T-helper 2 cell treated with Interferon-gamma antibody and Interleukin-4, amounts not matched to agents 5 μg/mL and 100 μg/mL, for 36 hours (primary cell): ENCODE data around the gene IMPDH2.

Experiments used
- DNase-seq: peaks from one replicate; pipeline ENCODE4 v3.0.0; 2021; ENCODE audit warnings: low spot score
- H3K27ac Mint-ChIP-seq: one replicate; pipeline ENCODE4 v1.8.0; 2021; ENCODE audit warnings: mild to moderate bottlenecking, mixed read lengths
- H3K27me3 Mint-ChIP-seq: one replicate; pipeline ENCODE4 v1.8.0; 2021; ENCODE audit warnings: low read depth, mixed read lengths
- H3K36me3 Mint-ChIP-seq: one replicate; pipeline ENCODE4 v1.8.0; 2021; ENCODE audit warnings: low read depth, mixed read lengths
- H3K4me1 Mint-ChIP-seq: one replicate; pipeline ENCODE4 v1.8.0; 2021; ENCODE audit warnings: low read depth, mixed read lengths
- H3K4me3 Mint-ChIP-seq: one replicate; pipeline ENCODE4 v1.8.0; 2022; ENCODE audit warnings: mild to moderate bottlenecking, moderate library complexity, mixed read lengths
- H3K9me3 Mint-ChIP-seq: one replicate; pipeline ENCODE4 v1.8.0; 2021; ENCODE audit warnings: mixed read lengths

The IMPDH2 gene

GRCh38 chr3:49006408-49007067, 22.7 kb downstream of the IMPDH2 start:
- Mint-ChIP-seq H3K27ac (peak overlapping the region; percentile 99), H3K4me1 (peaks cover 17% of the 10 kb centered on the region), H3K9me3 (no peaks in the 10 kb centered on the region), H3K36me3 (peaks cover 11% of the 10 kb centered on the region), H3K4me3 (peak overlapping the region; percentile 98), H3K27me3 (no peaks in the 10 kb centered on the region)
- no peak for DNase-seq

- Mint-ChIP-seq H3K36me3 (peaks cover 11% of the 10 kb centered on the region), H3K9me3 (no peaks in the 10 kb centered on the region), H3K27me3 (no peaks in the 10 kb centered on the region), H3K27ac (peak overlapping the region; percentile 99), H3K4me1 (peaks cover 17% of the 10 kb centered on the region), H3K4me3 (peak overlapping the region; percentile 98)
- DNase-seq = no peak
Measured at GRCh38 chr3:49005998-49006397, 23.2 kb downstream of the IMPDH2 start.

GRCh38 chr3:49005303-49005680, 23.9 kb downstream of the IMPDH2 start:
- Mint-ChIP-seq H3K36me3 (peaks cover 11% of the 10 kb centered on the region), H3K9me3 (no peaks in the 10 kb centered on the region), H3K27ac (no peak overlapping the region), H3K4me1 (peaks cover 17% of the 10 kb centered on the region), H3K27me3 (no peaks in the 10 kb centered on the region), H3K4me3 (no peak overlapping the region)
- DNase-seq = no peak

GRCh38 chr3:49004352-49005302, 24.6 kb downstream of the IMPDH2 start:
- peaks cover 11% of the 10 kb centered on the region for H3K36me3 Mint-ChIP-seq
- no peak overlapping the region for H3K27ac Mint-ChIP-seq
- DNase-seq = no peak
- no peaks in the 10 kb centered on the region for H3K9me3 Mint-ChIP-seq
- no peaks in the 10 kb centered on the region for H3K27me3 Mint-ChIP-seq
- no peak overlapping the region for H3K4me3 Mint-ChIP-seq
- peaks cover 17% of the 10 kb centered on the region for H3K4me1 Mint-ChIP-seq

- Mint-ChIP-seq H3K27ac (no peak overlapping the region), H3K4me1 (peaks cover 1% of the 10 kb centered on the region), H3K27me3 (no peaks in the 10 kb centered on the region), H3K36me3 (peaks cover 3% of the 10 kb centered on the region), H3K4me3 (no peak overlapping the region), H3K9me3 (no peaks in the 10 kb centered on the region)
- DNase-seq = no peak
Measured at GRCh38 chr3:49001155-49001554, 28.0 kb downstream of the IMPDH2 start.

- peaks cover 5% of the 10 kb centered on the region for H3K4me1 Mint-ChIP-seq
- no peak for DNase-seq
- peak overlapping the region; percentile 22 for H3K27ac Mint-ChIP-seq
- H3K27me3 Mint-ChIP-seq = no peaks in the 10 kb centered on the region
- H3K36me3 Mint-ChIP-seq = peaks cover 3% of the 10 kb centered on the region
- no peaks in the 10 kb centered on the region for H3K9me3 Mint-ChIP-seq
- H3K4me3 Mint-ChIP-seq = no peak overlapping the region
Measured at GRCh38 chr3:48999085-48999858, 29.9 kb downstream of the IMPDH2 start.

GRCh38 chr3:48997714-48998637, 31.2 kb downstream of the IMPDH2 start:
- H3K4me3 Mint-ChIP-seq = no peak overlapping the region
- H3K9me3 Mint-ChIP-seq = no peaks in the 10 kb centered on the region
- peaks cover 14% of the 10 kb centered on the region for H3K4me1 Mint-ChIP-seq
- DNase-seq = no peak
- no peaks in the 10 kb centered on the region for H3K27me3 Mint-ChIP-seq
- peak overlapping the region; percentile 20 for H3K27ac Mint-ChIP-seq
- peaks cover 5% of the 10 kb centered on the region for H3K36me3 Mint-ChIP-seq

- H3K9me3 Mint-ChIP-seq = no peaks in the 10 kb centered on the region
- H3K27ac Mint-ChIP-seq = peak overlapping the region; percentile 20
- peaks cover 3% of the 10 kb centered on the region for H3K36me3 Mint-ChIP-seq
Measured at GRCh38 chr3:48997102-48997635, 32.0 kb downstream of the IMPDH2 start.

GRCh38 chr3:48996640-48997039, 32.6 kb downstream of the IMPDH2 start:
- no peak for DNase-seq

More at GRCh38 chr3:48997102-48997635, 32.0 kb downstream of the IMPDH2 start:
- DNase-seq = no peak
- Mint-ChIP-seq H3K27me3 (no peaks in the 10 kb centered on the region), H3K4me1 (peaks cover 14% of the 10 kb centered on the region), H3K4me3 (no peak overlapping the region)

GRCh38 chr3:48993834-48994233, 35.4 kb downstream of the IMPDH2 start:
- Mint-ChIP-seq H3K36me3 (peaks cover 5% of the 10 kb centered on the region), H3K9me3 (no peaks in the 10 kb centered on the region), H3K4me3 (no peak overlapping the region), H3K27ac (peak overlapping the region; percentile 45), H3K27me3 (no peaks in the 10 kb centered on the region), H3K4me1 (peaks cover 36% of the 10 kb centered on the region)
- DNase-seq = no peak

More at GRCh38 chr3:48996640-48997039, 32.6 kb downstream of the IMPDH2 start:
- H3K4me1 Mint-ChIP-seq = peaks cover 20% of the 10 kb centered on the region
- H3K4me3 Mint-ChIP-seq = no peak overlapping the region
- H3K9me3 Mint-ChIP-seq = no peaks in the 10 kb centered on the region
- H3K36me3 Mint-ChIP-seq = peaks cover 2% of the 10 kb centered on the region
- no peaks in the 10 kb centered on the region for H3K27me3 Mint-ChIP-seq
- H3K27ac Mint-ChIP-seq = no peak overlapping the region

- peak overlapping the region; percentile 97 for H3K4me3 Mint-ChIP-seq
- peak overlapping the region; percentile 68 for H3K27ac Mint-ChIP-seq
- DNase-seq = no peak
- H3K9me3 Mint-ChIP-seq = no peaks in the 10 kb centered on the region
- peaks cover 5% of the 10 kb centered on the region for H3K36me3 Mint-ChIP-seq
- no peaks in the 10 kb centered on the region for H3K27me3 Mint-ChIP-seq
- peaks cover 39% of the 10 kb centered on the region for H3K4me1 Mint-ChIP-seq
Measured at GRCh38 chr3:48991851-48992545, 37.2 kb downstream of the IMPDH2 start.

GRCh38 chr3:48990636-48991469, 38.3 kb downstream of the IMPDH2 start:
- Mint-ChIP-seq H3K27ac (peak overlapping the region; percentile 92), H3K9me3 (no peaks in the 10 kb centered on the region), H3K4me3 (peak overlapping the region; percentile 97), H3K4me1 (peaks cover 39% of the 10 kb centered on the region), H3K36me3 (peaks cover 6% of the 10 kb centered on the region), H3K27me3 (no peaks in the 10 kb centered on the region)
- peak; percentile 42 for DNase-seq
